GM18526 (cell line): Measurements from ENCODE around the gene PGM1.

ENCODE experiments used
- POLR2A ChIP-seq: IDR thresholded peaks from 3 replicates; pipeline ENCODE4 v1.6.1; 2011; ENCODE audit not compliant: insufficient read length; ENCODE audit errors: extremely low read depth

PGM1 gene

GRCh38 chr1:63593303-63593885 lies at the start of gene PGM1:
Gene PGM1, plus strand, starts transcription at chr1:63593411. Its CDS starts 78 bp downstream, at chr1:63593489.
- TF ChIP-seq POLR2A = peak; percentile 22

- TF ChIP-seq POLR2A = no peak
Observed at GRCh38 chr1:63545780-63546179, 47.4 kb upstream of the PGM1 start.

GRCh38 chr1:63547621-63548294 lies 45.5 kb upstream of the PGM1 start:
- no peak for TF ChIP-seq POLR2A

- no peak for TF ChIP-seq POLR2A
Observed at GRCh38 chr1:63548303-63548702, 44.9 kb upstream of the PGM1 start.

GRCh38 chr1:63548877-63549276 lies 44.3 kb upstream of the PGM1 start:
- no peak for TF ChIP-seq POLR2A

- no peak for TF ChIP-seq POLR2A
Observed at GRCh38 chr1:63555480-63555879, 37.7 kb upstream of the PGM1 start.

GRCh38 chr1:63557365-63557987 lies 35.7 kb upstream of the PGM1 start:
- TF ChIP-seq POLR2A = no peak

GRCh38 chr1:63559357-63559756 lies 33.9 kb upstream of the PGM1 start:
- no peak for TF ChIP-seq POLR2A

GRCh38 chr1:63563745-63564144 lies 29.5 kb upstream of the PGM1 start:
- TF ChIP-seq POLR2A = no peak

GRCh38 chr1:63569068-63569467 lies 24.1 kb upstream of the PGM1 start:
- TF ChIP-seq POLR2A = no peak

- no peak for TF ChIP-seq POLR2A
Observed at GRCh38 chr1:63569640-63570316, 23.4 kb upstream of the PGM1 start.

- no peak for TF ChIP-seq POLR2A
Observed at GRCh38 chr1:63575340-63575826, 17.8 kb upstream of the PGM1 start.

- no peak for TF ChIP-seq POLR2A
Observed at GRCh38 chr1:63590166-63590560, 3.0 kb upstream of the PGM1 start.

- no peak for TF ChIP-seq POLR2A
Observed at GRCh38 chr1:63592536-63593302, 492 bp upstream of the PGM1 start.
